GM12875 (cell line): Measurements from ENCODE around the gene FAR2.
"Not testable (repeated sequence)": the region's sequence is repeated elsewhere in the genome, so short reads cannot be mapped to it uniquely, and the experiment has no call there.

Source experiments
- H3K4me3 ChIP-seq: one replicate; pipeline ENCODE4 v1.5.1; 2011; ENCODE audit warnings: low read depth, low read length, control low read depth
- TF ChIP-seq, protein P1 (sequence below): IDR thresholded peaks from 2 replicates; pipeline ENCODE4 v1.5.1; 2011; ENCODE audit warnings: low read depth, mild to moderate bottlenecking, control low read depth, inconsistent platforms, low read length, moderate library complexity, borderline replicate concordance; ENCODE audit not compliant: insufficient read depth

Gene FAR2

DNA sequence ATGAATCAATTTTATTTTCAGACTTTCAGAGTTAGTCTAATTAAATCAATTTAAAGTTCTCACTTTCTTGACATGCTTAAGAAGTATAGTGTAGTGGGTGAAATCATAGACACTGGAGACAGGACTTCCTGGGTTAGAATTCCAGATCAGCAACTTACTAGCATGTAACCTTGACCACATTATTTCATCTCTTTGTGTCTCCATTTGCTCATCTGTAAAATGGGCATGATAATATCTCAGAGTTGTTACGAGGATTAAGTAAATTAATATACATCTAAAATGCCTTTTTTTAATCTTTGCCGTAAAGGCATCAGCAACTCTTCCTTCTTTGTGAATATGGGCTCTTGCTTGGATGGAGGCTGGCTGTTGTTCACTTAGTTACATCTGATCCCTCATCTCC lies 233.2 kb downstream of the FAR2 start:
- TF ChIP-seq, protein P1, sequence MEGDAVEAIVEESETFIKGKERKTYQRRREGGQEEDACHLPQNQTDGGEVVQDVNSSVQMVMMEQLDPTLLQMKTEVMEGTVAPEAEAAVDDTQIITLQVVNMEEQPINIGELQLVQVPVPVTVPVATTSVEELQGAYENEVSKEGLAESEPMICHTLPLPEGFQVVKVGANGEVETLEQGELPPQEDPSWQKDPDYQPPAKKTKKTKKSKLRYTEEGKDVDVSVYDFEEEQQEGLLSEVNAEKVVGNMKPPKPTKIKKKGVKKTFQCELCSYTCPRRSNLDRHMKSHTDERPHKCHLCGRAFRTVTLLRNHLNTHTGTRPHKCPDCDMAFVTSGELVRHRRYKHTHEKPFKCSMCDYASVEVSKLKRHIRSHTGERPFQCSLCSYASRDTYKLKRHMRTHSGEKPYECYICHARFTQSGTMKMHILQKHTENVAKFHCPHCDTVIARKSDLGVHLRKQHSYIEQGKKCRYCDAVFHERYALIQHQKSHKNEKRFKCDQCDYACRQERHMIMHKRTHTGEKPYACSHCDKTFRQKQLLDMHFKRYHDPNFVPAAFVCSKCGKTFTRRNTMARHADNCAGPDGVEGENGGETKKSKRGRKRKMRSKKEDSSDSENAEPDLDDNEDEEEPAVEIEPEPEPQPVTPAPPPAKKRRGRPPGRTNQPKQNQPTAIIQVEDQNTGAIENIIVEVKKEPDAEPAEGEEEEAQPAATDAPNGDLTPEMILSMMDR: no peak
- no peak overlapping the region for H3K4me3 ChIP-seq

DNA sequence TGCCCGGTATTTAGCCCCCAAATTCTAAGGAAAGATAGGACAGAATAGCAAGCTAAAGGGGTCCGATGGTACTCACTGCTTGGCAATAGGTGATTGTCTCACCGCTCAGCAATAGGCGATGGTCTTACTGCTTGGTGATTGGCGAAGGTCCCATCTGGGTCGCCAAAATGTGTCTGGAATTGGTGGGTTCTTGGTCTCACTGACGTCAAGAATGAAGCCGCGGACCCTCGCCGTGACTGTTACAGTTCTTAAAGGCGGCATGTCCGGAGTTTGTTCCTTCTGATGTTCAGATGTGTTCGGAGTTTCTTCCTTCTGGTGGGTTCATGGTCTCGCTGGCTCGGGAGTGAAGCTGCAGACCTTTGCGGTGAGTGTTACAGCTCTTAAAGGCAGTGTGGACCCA lies 236.1 kb downstream of the FAR2 start:
- H3K4me3 ChIP-seq: not testable (repeated sequence)
